T-helper 2 cell (primary cell): ENCODE results near the gene DHFR2.
"Not testable (repeated sequence)": the region's sequence is repeated elsewhere in the genome, so short reads cannot be mapped to it uniquely, and the experiment has no call there.

Experiments
- DNase-seq, 5 experiments: peaks; one replicate each; pipeline versions ENCODE4 v3.0.0 to v3.0.0-alpha.2; 2012 to 2022

The DHFR2 gene

GRCh38 chr3:94065122-94065521 lies 2.4 kb upstream of the DHFR2 start:
- no peak for DNase-seq

- DNase-seq = no peak
These were observed 1.6 kb upstream of the DHFR2 start for GRCh38 chr3:94064243-94064860.

- DNase-seq = peak in 1 of 5 experiments; percentile 40
These were observed 892 bp upstream of the DHFR2 start for GRCh38 chr3:94063496-94064119.

GRCh38 chr3:94061297-94061696 lies 1.4 kb downstream of the DHFR2 start:
- no peak for DNase-seq

GRCh38 chr3:94050546-94050945 lies 12.2 kb downstream of the DHFR2 start:
- no peak for DNase-seq

- no peak for DNase-seq
These were observed 13.4 kb downstream of the DHFR2 start for GRCh38 chr3:94049267-94049666.

- no peak for DNase-seq
These were observed 16.2 kb downstream of the DHFR2 start for GRCh38 chr3:94046533-94046932.

GRCh38 chr3:94044100-94044936 lies 18.4 kb downstream of the DHFR2 start:
- not testable (repeated sequence) for DNase-seq

GRCh38 chr3:94043285-94043684 lies 19.4 kb downstream of the DHFR2 start:
- DNase-seq = no peak

GRCh38 chr3:94036909-94037507 lies 25.7 kb downstream of the DHFR2 start:
- peak in 1 of 5 experiments; percentile 13 for DNase-seq

- DNase-seq = no peak
These were observed 34.5 kb downstream of the DHFR2 start, which contains the start of gene STX19 for GRCh38 chr3:94028093-94028837. STX19 (minus strand) TSS chr3:94028597; CDS start chr3:94015269, 13,328 bp downstream.

- DNase-seq = no peak
These were observed 36.1 kb downstream of the DHFR2 start for GRCh38 chr3:94026623-94027022.

- DNase-seq = no peak
These were observed 38.3 kb downstream of the DHFR2 start for GRCh38 chr3:94024385-94024784.

- DNase-seq = no peak
These were observed 42.4 kb downstream of the DHFR2 start for GRCh38 chr3:94020293-94020692.

- DNase-seq = no peak
These were observed 43.1 kb downstream of the DHFR2 start for GRCh38 chr3:94019659-94020058.

- DNase-seq = no peak
These were observed 47.7 kb downstream of the DHFR2 start for GRCh38 chr3:94015025-94015424.

GRCh38 chr3:94012185-94012584 lies 50.5 kb downstream of the DHFR2 start:
- DNase-seq = peak in 1 of 5 experiments; percentile 10

GRCh38 chr3:94011233-94011711 lies 51.4 kb downstream of the DHFR2 start:
- peak in 1 of 5 experiments; percentile 83 for DNase-seq

GRCh38 chr3:94009608-94010007 lies 53.1 kb downstream of the DHFR2 start:
- no peak for DNase-seq

GRCh38 chr3:94008253-94008652 lies 54.5 kb downstream of the DHFR2 start:
- DNase-seq = no peak
